Lower leg skin (tissue), 3 donors: ENCODE measurements around the gene USP34.

Experiments used
- CTCF ChIP-seq, 3 donors: fragments of 450-650 bp; IDR thresholded peaks; one replicate each; pipeline ENCODE4 v1.5.1; 2016; ENCODE audit warnings: antibody characterized with exemption in 3 of 3, mild to moderate bottlenecking in 3 of 3, moderate library complexity in 2 of 3
- POLR2A ChIP-seq, 2 donors: fragments of 450-650 bp; IDR thresholded peaks; one replicate each; pipeline ENCODE4 v1.6.1; 2016 to 2017; ENCODE audit warnings: antibody characterized with exemption in 2 of 2, mild to moderate bottlenecking in 1 of 2, moderate library complexity in 1 of 2

GRCh38 chr2:61359058-61359457, 111.8 kb downstream of the USP34 start:
- no peak for TF ChIP-seq CTCF (IDR thresholded peaks at IDR 0.05)
- no peak for TF ChIP-seq POLR2A (IDR thresholded peaks at IDR 0.05)
